Lower leg skin (tissue), 3 donors: Measurements from ENCODE around the gene TACR2.

ENCODE experiments used
- POLR2A ChIP-seq, 2 donors: fragments of 450-650 bp; IDR thresholded peaks; one replicate each; pipeline ENCODE4 v1.6.1; 2016 to 2017; ENCODE audit warnings: antibody characterized with exemption in 2 of 2, mild to moderate bottlenecking in 1 of 2, moderate library complexity in 1 of 2
- TF ChIP-seq, protein P1 (sequence below), 3 donors: fragments of 450-650 bp; IDR thresholded peaks; one replicate each; pipeline ENCODE4 v1.5.1; 2016; ENCODE audit warnings: antibody characterized with exemption in 3 of 3, mild to moderate bottlenecking in 3 of 3, moderate library complexity in 2 of 3

DNA sequence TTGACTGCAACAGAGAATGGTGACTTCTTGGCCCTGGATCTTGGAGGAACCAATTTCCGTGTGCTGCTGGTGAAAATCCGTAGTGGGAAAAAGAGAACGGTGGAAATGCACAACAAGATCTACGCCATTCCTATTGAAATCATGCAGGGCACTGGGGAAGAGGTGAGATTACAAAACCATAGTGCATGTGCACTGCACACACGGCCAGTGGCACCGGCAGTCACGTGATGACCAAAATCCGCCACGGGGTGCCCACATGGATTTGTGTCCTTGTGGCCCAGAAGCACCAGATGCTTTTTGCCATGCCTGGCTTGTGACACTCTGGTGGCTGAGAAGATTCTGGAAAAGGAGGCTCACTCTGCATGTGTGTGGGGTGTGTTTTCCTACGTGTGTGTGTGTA lies 32.4 kb downstream of the TACR2 start:
- TF ChIP-seq, protein P1, sequence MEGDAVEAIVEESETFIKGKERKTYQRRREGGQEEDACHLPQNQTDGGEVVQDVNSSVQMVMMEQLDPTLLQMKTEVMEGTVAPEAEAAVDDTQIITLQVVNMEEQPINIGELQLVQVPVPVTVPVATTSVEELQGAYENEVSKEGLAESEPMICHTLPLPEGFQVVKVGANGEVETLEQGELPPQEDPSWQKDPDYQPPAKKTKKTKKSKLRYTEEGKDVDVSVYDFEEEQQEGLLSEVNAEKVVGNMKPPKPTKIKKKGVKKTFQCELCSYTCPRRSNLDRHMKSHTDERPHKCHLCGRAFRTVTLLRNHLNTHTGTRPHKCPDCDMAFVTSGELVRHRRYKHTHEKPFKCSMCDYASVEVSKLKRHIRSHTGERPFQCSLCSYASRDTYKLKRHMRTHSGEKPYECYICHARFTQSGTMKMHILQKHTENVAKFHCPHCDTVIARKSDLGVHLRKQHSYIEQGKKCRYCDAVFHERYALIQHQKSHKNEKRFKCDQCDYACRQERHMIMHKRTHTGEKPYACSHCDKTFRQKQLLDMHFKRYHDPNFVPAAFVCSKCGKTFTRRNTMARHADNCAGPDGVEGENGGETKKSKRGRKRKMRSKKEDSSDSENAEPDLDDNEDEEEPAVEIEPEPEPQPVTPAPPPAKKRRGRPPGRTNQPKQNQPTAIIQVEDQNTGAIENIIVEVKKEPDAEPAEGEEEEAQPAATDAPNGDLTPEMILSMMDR (IDR thresholded peaks at IDR 0.05), result no peak
- TF ChIP-seq POLR2A (IDR thresholded peaks at IDR 0.05), result no peak
